ENCODE results near the gene C1orf174. TPM values are rescaled to one million over a fixed set of nuclear protein-coding genes. Genes with fewer than 3 reads are reported as not detected.
"Not testable (repeated sequence)": the region's sequence is repeated elsewhere in the genome, so short reads cannot be mapped to it uniquely, and the experiment has no call there.

Gene C1orf174
- total RNA-seq, 3 donors from 2014 or later (not counting 1 experiment from before 2014, with no cell fraction given), result 52.9 to 62.3 (median 61.5) TPM

GRCh38 chr1:3921765-3922164 is 21.7 kb upstream of the C1orf174 start:
- H3K9me3 ChIP-seq (ENCODE audit: control insufficient read depth, insufficient read depth, low read length), result no peaks in the 10 kb centered on the region
- H3K4me1 ChIP-seq (ENCODE audit: control insufficient read depth, insufficient read depth, low read length), result no peaks in the 10 kb centered on the region
- no peaks in the 10 kb centered on the region for H3K9me3 Mint-ChIP-seq
- H3K36me3 ChIP-seq (ENCODE audit: control insufficient read depth, insufficient read depth, low read length), result no peaks in the 10 kb centered on the region
- ATAC-seq, result no peak
- H3K4me1 Mint-ChIP-seq, result no peaks in the 10 kb centered on the region
- H3K27me3 Mint-ChIP-seq (ENCODE audit: low read depth in 2 of 2), result peaks cover 0 to 3% of the 10 kb centered on the region in 2 donors
- no peak for DNase-seq
- intact Hi-C loops (cut with micrococcal nuclease), result no loop called here
- H3K36me3 Mint-ChIP-seq, result no peaks in the 10 kb centered on the region
- H3K27ac ChIP-seq (ENCODE audit: low read length), result no peak overlapping the region
- H3K27me3 ChIP-seq (ENCODE audit: control insufficient read depth, insufficient read depth, low read length), result no peaks in the 10 kb centered on the region
- TF ChIP-seq, protein P1, sequence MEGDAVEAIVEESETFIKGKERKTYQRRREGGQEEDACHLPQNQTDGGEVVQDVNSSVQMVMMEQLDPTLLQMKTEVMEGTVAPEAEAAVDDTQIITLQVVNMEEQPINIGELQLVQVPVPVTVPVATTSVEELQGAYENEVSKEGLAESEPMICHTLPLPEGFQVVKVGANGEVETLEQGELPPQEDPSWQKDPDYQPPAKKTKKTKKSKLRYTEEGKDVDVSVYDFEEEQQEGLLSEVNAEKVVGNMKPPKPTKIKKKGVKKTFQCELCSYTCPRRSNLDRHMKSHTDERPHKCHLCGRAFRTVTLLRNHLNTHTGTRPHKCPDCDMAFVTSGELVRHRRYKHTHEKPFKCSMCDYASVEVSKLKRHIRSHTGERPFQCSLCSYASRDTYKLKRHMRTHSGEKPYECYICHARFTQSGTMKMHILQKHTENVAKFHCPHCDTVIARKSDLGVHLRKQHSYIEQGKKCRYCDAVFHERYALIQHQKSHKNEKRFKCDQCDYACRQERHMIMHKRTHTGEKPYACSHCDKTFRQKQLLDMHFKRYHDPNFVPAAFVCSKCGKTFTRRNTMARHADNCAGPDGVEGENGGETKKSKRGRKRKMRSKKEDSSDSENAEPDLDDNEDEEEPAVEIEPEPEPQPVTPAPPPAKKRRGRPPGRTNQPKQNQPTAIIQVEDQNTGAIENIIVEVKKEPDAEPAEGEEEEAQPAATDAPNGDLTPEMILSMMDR (IDR thresholded peaks at IDR 0.05), result no peak
- no peak overlapping the region for H3K27ac Mint-ChIP-seq
- 69% methylated on average over 8 of the region's 8 CpGs for WGBS (ENCODE audit: insufficient coverage)
- no peak overlapping the region for H3K4me3 Mint-ChIP-seq
- no peak overlapping the region for H3K4me3 ChIP-seq (ENCODE audit: low read length)

- H3K27me3 ChIP-seq (ENCODE audit: control insufficient read depth, insufficient read depth, low read length), result no peaks in the 10 kb centered on the region
- no peaks in the 10 kb centered on the region for H3K36me3 ChIP-seq (ENCODE audit: control insufficient read depth, insufficient read depth, low read length)
- H3K27ac Mint-ChIP-seq, result no peak overlapping the region
- H3K4me3 Mint-ChIP-seq, result no peak overlapping the region
- no peaks in the 10 kb centered on the region for H3K4me1 Mint-ChIP-seq
- H3K27me3 Mint-ChIP-seq (ENCODE audit: low read depth in 2 of 2), result peaks cover 0 to 3% of the 10 kb centered on the region in 2 donors
- intact Hi-C loops (cut with micrococcal nuclease), result no loop called here
- ATAC-seq (no peak), DNase-seq (no peak)
- H3K4me3 ChIP-seq (ENCODE audit: low read length), result no peak overlapping the region
- TF ChIP-seq, protein P1 (IDR thresholded peaks at IDR 0.05), result no peak
- no peaks in the 10 kb centered on the region for H3K4me1 ChIP-seq (ENCODE audit: control insufficient read depth, insufficient read depth, low read length)
- no peaks in the 10 kb centered on the region for H3K9me3 ChIP-seq (ENCODE audit: control insufficient read depth, insufficient read depth, low read length)
- no peaks in the 10 kb centered on the region for H3K9me3 Mint-ChIP-seq
- no peak overlapping the region for H3K27ac ChIP-seq (ENCODE audit: low read length)
- no peaks in the 10 kb centered on the region for H3K36me3 Mint-ChIP-seq
- WGBS (ENCODE audit: insufficient coverage), result 75% methylated on average over 4 of the region's 5 CpGs
Observed at GRCh38 chr1:3919706-3920105, 19.6 kb upstream of the C1orf174 start.

DNA sequence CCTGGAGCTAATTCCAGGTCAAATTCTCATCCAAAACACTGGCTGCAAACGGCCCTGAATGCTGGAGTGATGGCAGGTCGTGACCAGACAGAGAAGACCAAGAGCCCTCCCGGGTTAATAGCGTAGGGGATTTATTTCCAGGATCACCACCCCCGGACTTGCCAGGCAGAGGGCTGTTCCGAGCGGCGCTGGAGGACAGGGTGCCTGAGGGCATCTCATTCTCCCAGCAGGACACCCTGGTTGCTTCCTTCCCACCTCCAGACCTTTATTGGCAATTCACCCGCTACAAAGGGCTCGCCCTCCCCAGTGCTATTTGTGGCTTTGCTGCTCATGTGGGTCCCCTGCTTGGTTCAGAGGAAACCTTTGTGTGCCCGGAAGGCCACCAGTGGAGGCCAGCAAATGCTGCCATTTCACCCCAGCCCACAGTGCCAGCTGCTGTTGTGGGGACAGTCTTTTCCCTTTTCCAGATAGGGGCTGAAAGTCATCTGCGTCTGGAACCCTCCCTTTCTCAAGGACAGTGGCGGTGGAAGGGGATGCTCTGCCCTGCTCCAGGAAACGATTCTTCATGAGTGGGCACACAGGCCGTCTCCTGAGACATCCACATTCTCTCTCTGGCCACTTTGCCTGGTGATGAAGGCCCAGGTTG is 19.0 kb upstream of the C1orf174 start:
- intact Hi-C loops (cut with micrococcal nuclease), result no loop called here
- no peaks in the 10 kb centered on the region for H3K27me3 ChIP-seq (ENCODE audit: control insufficient read depth, insufficient read depth, low read length)
- Mint-ChIP-seq H3K9me3 (no peaks in the 10 kb centered on the region), H3K4me1 (no peaks in the 10 kb centered on the region), H3K27me3 (ENCODE audit: low read depth in 2 of 2) (peaks cover 0 to 3% of the 10 kb centered on the region in 2 donors), H3K36me3 (no peaks in the 10 kb centered on the region), H3K4me3 (no peak overlapping the region), H3K27ac (no peak overlapping the region)
- H3K9me3 ChIP-seq (ENCODE audit: control insufficient read depth, insufficient read depth, low read length), result no peaks in the 10 kb centered on the region
- WGBS (ENCODE audit: insufficient coverage), result 78% methylated on average over 15 of the region's 15 CpGs
- H3K36me3 ChIP-seq (ENCODE audit: control insufficient read depth, insufficient read depth, low read length), result no peaks in the 10 kb centered on the region
- no peak for ATAC-seq
- no peak overlapping the region for H3K4me3 ChIP-seq (ENCODE audit: low read length)
- no peak overlapping the region for H3K27ac ChIP-seq (ENCODE audit: low read length)
- no peak for DNase-seq
- TF ChIP-seq, protein P1 (IDR thresholded peaks at IDR 0.05), result no peak
- H3K4me1 ChIP-seq (ENCODE audit: control insufficient read depth, insufficient read depth, low read length), result no peaks in the 10 kb centered on the region

- H3K4me3 ChIP-seq (ENCODE audit: low read length); H3K36me3 Mint-ChIP-seq; DNase-seq; H3K27me3 Mint-ChIP-seq (ENCODE audit: low read depth in 2 of 2); H3K4me1 ChIP-seq (ENCODE audit: control insufficient read depth, insufficient read depth, low read length); H3K4me3 Mint-ChIP-seq; H3K9me3 ChIP-seq (ENCODE audit: control insufficient read depth, insufficient read depth, low read length); H3K27me3 ChIP-seq (ENCODE audit: control insufficient read depth, insufficient read depth, low read length); H3K9me3 Mint-ChIP-seq; ATAC-seq; intact Hi-C loops (cut with micrococcal nuclease); H3K36me3 ChIP-seq (ENCODE audit: control insufficient read depth, insufficient read depth, low read length); H3K27ac ChIP-seq (ENCODE audit: low read length); H3K27ac Mint-ChIP-seq; H3K4me1 Mint-ChIP-seq: not testable (repeated sequence)
- 83% methylated on average over 6 of the region's 6 CpGs for WGBS (ENCODE audit: insufficient coverage)
Observed at GRCh38 chr1:3918359-3918758, 18.3 kb upstream of the C1orf174 start.

Measured in natural killer cell (primary cell).